Measurements from ENCODE around the gene PFN1.

Gene PFN1

DNA sequence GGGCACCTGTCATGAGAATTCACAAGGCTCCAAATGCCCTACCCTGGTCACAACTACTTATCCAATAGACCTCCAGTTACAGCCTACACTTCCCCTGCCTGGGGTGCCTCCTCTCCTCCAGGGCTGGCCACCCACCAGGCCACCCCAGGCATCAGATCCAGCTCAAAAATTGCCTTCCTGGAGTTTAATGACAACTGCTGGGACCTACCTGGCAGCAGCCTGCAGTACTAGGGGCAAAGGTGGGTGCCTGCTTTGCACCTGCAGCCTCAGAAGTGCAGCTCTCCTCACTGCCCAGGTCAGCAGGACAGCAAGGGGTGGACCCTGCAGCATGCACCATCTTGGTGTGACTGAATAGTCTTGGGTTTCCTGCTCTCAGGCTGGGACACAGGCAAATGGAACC is 12.7 kb downstream of the PFN1 start:
- H3K27ac ChIP-seq (ENCODE audit: poor library complexity, severe bottlenecking), result no peak overlapping the region
- peaks cover 21% of the 10 kb centered on the region for H3K36me3 ChIP-seq (ENCODE audit: low read depth)
- DNase-seq (ENCODE audit: low spot score) (no peak), ATAC-seq (ENCODE audit: low read depth) (no peak)
- H3K9me3 ChIP-seq (ENCODE audit: severe bottlenecking), result no peaks in the 10 kb centered on the region
- H3K4me3 ChIP-seq (ENCODE audit: severe bottlenecking), result no peak overlapping the region
- H3K4me1 ChIP-seq (ENCODE audit: insufficient read depth, poor library complexity, severe bottlenecking), result no peaks in the 10 kb centered on the region
- TF ChIP-seq, protein P1, sequence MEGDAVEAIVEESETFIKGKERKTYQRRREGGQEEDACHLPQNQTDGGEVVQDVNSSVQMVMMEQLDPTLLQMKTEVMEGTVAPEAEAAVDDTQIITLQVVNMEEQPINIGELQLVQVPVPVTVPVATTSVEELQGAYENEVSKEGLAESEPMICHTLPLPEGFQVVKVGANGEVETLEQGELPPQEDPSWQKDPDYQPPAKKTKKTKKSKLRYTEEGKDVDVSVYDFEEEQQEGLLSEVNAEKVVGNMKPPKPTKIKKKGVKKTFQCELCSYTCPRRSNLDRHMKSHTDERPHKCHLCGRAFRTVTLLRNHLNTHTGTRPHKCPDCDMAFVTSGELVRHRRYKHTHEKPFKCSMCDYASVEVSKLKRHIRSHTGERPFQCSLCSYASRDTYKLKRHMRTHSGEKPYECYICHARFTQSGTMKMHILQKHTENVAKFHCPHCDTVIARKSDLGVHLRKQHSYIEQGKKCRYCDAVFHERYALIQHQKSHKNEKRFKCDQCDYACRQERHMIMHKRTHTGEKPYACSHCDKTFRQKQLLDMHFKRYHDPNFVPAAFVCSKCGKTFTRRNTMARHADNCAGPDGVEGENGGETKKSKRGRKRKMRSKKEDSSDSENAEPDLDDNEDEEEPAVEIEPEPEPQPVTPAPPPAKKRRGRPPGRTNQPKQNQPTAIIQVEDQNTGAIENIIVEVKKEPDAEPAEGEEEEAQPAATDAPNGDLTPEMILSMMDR (IDR thresholded peaks at IDR 0.05; ENCODE audit: poor library complexity, severe bottlenecking), result no peak
- no peaks in the 10 kb centered on the region for H3K27me3 ChIP-seq (ENCODE audit: insufficient read depth, poor library complexity, severe bottlenecking)

DNA sequence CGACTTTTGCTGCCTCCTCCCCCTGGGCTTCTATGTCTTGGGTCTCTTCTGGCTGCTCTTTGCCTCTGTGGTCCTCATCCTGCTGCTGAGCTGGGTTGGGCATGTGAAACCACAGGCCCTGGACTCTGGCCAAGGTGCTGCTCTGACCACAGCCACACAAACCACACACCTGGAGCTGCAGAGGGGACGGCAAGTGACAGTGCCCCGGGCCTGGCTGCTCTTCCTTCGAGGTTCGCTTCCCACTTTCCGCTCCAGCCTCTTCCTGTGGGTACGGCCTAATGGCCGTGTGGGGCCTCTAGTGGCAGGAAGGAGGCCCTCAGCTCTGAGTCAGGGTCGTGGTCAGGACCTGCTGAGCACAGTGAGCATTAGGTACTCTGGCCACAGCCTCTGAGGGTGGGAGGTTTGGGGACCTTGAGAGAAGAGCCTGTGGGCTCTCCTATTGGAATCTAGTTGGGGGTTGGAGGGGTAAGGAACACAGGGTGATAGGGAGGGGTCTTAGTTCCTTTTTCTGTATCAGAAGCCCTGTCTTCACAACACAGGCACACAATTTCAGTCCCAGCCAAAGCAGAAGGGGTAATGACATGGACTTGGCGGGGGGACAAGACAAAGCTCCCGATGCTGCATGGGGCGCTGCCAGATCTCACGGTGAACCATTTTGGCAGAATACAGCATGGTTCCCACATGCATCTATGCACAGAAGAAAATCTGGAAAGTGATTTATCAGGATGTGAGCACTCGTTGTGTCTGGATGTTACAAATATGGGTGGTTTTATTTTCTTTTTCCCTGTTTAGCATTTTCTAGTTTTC is 14.0 kb downstream of the PFN1 start:
- Histone ChIP-seq H3K4me1 (ENCODE audit: insufficient read depth, poor library complexity, severe bottlenecking) (no peaks in the 10 kb centered on the region), H3K4me3 (ENCODE audit: severe bottlenecking) (no peak overlapping the region), H3K27ac (ENCODE audit: poor library complexity, severe bottlenecking) (no peak overlapping the region), H3K27me3 (ENCODE audit: insufficient read depth, poor library complexity, severe bottlenecking) (no peaks in the 10 kb centered on the region), H3K36me3 (ENCODE audit: low read depth) (peaks cover 21% of the 10 kb centered on the region), H3K9me3 (ENCODE audit: severe bottlenecking) (no peaks in the 10 kb centered on the region)
- TF ChIP-seq, protein P1 (IDR thresholded peaks at IDR 0.05; ENCODE audit: poor library complexity, severe bottlenecking), result peak; percentile 39
- ATAC-seq (ENCODE audit: low read depth) (peak; percentile 74), DNase-seq (ENCODE audit: low spot score) (no peak)

DNA sequence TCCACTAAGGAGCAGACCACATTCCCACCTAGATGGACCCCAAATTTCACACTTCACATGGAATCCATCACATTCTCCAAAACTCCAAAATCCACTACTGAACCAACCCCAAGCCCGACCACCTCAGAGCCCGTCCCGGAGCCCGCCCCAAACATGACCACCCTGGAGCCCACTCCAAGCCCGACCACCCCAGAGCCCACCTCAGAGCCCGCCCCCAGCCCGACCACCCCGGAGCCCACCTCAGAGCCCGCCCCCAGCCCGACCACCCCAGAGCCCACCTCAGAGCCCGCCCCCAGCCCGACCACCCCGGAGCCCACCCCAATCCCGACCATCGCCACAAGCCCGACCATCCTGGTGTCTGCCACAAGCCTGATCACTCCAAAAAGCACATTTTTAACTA is 14.7 kb downstream of the PFN1 start:
- H3K27ac ChIP-seq (ENCODE audit: poor library complexity, severe bottlenecking), result no peak overlapping the region
- H3K4me1 ChIP-seq (ENCODE audit: insufficient read depth, poor library complexity, severe bottlenecking), result no peaks in the 10 kb centered on the region
- no peaks in the 10 kb centered on the region for H3K27me3 ChIP-seq (ENCODE audit: insufficient read depth, poor library complexity, severe bottlenecking)
- no peaks in the 10 kb centered on the region for H3K9me3 ChIP-seq (ENCODE audit: severe bottlenecking)
- ATAC-seq (ENCODE audit: low read depth) (no peak), DNase-seq (ENCODE audit: low spot score) (no peak)
- peaks cover 20% of the 10 kb centered on the region for H3K36me3 ChIP-seq (ENCODE audit: low read depth)
- TF ChIP-seq, protein P1 (IDR thresholded peaks at IDR 0.05; ENCODE audit: poor library complexity, severe bottlenecking), result no peak
- no peak overlapping the region for H3K4me3 ChIP-seq (ENCODE audit: severe bottlenecking)

DNA sequence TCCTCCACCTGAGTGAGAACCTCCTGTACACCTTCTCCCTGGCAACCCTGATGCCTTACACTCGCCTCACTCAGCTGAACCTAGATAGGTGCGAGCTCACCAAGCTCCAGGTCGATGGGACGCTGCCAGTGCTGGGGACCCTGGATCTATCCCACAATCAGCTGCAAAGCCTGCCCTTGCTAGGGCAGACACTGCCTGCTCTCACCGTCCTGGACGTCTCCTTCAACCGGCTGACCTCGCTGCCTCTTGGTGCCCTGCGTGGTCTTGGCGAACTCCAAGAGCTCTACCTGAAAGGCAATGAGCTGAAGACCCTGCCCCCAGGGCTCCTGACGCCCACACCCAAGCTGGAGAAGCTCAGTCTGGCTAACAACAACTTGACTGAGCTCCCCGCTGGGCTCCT is 15.6 kb downstream of the PFN1 start:
- H3K27me3 ChIP-seq (ENCODE audit: insufficient read depth, poor library complexity, severe bottlenecking), result no peaks in the 10 kb centered on the region
- no peak overlapping the region for H3K4me3 ChIP-seq (ENCODE audit: severe bottlenecking)
- H3K27ac ChIP-seq (ENCODE audit: poor library complexity, severe bottlenecking), result no peak overlapping the region
- DNase-seq (ENCODE audit: low spot score) (no peak), ATAC-seq (ENCODE audit: low read depth) (no peak)
- H3K9me3 ChIP-seq (ENCODE audit: severe bottlenecking), result no peaks in the 10 kb centered on the region
- TF ChIP-seq, protein P1 (IDR thresholded peaks at IDR 0.05; ENCODE audit: poor library complexity, severe bottlenecking), result no peak
- H3K36me3 ChIP-seq (ENCODE audit: low read depth), result peaks cover 11% of the 10 kb centered on the region
- no peaks in the 10 kb centered on the region for H3K4me1 ChIP-seq (ENCODE audit: insufficient read depth, poor library complexity, severe bottlenecking)

DNA sequence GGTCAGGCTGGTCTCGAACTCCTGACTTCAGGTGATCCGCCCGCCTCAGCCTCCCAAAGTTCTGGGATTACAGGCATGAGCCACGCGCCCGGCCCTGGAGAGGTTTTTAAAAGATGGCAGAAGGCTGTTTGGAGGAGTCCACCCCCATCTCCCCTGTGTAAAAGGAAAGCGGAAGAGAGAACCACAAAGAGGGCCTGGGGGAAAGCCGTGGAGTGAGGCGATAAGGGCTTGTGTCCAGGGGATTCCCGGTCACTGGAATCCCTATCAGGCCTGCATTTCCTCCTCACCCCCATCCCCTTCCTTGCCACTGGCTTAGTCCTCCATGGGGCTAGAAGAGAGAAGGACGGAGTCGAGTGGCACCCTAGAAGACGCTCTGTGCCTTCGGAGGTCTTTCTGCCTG is 16.4 kb downstream of the PFN1 start, which contains the start of gene GP1BA:
TSS of gene GP1BA (plus strand) at position 315 of the 400 bp plus-strand sequence. CDS start 328 bp downstream, outside the sequence.
- Histone ChIP-seq H3K4me3 (ENCODE audit: severe bottlenecking) (no peak within 1 kb of the TSS), H3K36me3 (ENCODE audit: low read depth) (peaks cover 3% of the 10 kb centered on the region), H3K9me3 (ENCODE audit: severe bottlenecking) (no peaks in the 10 kb centered on the region), H3K4me1 (ENCODE audit: insufficient read depth, poor library complexity, severe bottlenecking) (no peaks in the 10 kb centered on the region), H3K27me3 (ENCODE audit: insufficient read depth, poor library complexity, severe bottlenecking) (no peaks in the 10 kb centered on the region), H3K27ac (ENCODE audit: poor library complexity, severe bottlenecking) (no peak within 1 kb of the TSS)
- DNase-seq (ENCODE audit: low spot score) (no peak), ATAC-seq (ENCODE audit: low read depth) (no peak)
- TF ChIP-seq, protein P1 (IDR thresholded peaks at IDR 0.05; ENCODE audit: poor library complexity, severe bottlenecking), result no peak
